ENCODE measurements around the gene CANT1. TPM values are rescaled to one million over a fixed set of nuclear protein-coding genes. Genes with fewer than 3 reads are reported as not detected.

Gene CANT1
- total RNA-seq, 1 experiment from 2014 or later, result 34.1 TPM

GRCh38 chr17:78959803-78960202 lies 49.8 kb downstream of the CANT1 start:
- CTCF ChIA-PET, result interaction anchor here (1.7 kb wide), 1 partner anchor 12 kb away, joined by 6 read pairs; no protein-coding TSS in a partner anchor
- H3K9me3 Mint-ChIP-seq, result no peaks in the 10 kb centered on the region
- POLR2A ChIA-PET, result no interaction called here
- no peaks in the 10 kb centered on the region for H3K4me1 Mint-ChIP-seq
- no peak overlapping the region for H3K27ac Mint-ChIP-seq
- no peak overlapping the region for H3K4me3 Mint-ChIP-seq
- DNase-seq (ENCODE audit: low spot score) (no peak), ATAC-seq (no peak)
- no peaks in the 10 kb centered on the region for H3K36me3 Mint-ChIP-seq
- no peaks in the 10 kb centered on the region; the same call in 1 of the 2 replicates for H3K27me3 Mint-ChIP-seq (ENCODE audit: low read depth)
- TF ChIP-seq ZNF396 (CRISPR knock-in tag; IDR thresholded peaks at IDR 0.05; ENCODE audit: borderline replicate concordance), result no peak
- TF ChIP-seq PRDM15 (CRISPR knock-in tag; IDR thresholded peaks at IDR 0.05), result no peak
- no peak for TF ChIP-seq RORB (CRISPR knock-in tag; IDR thresholded peaks at IDR 0.05)
- TF ChIP-seq ARID4B (CRISPR knock-in tag; IDR thresholded peaks at IDR 0.05; ENCODE audit: borderline replicate concordance), result no peak
- TF ChIP-seq NR2C2 (CRISPR knock-in tag; IDR thresholded peaks at IDR 0.05), result no peak
- TF ChIP-seq MYBL2 (CRISPR knock-in tag; IDR thresholded peaks at IDR 0.05), result no peak
- no peak for TF ChIP-seq ZNF138 (CRISPR knock-in tag; conservative IDR thresholded peaks at IDR 0.05)

GRCh38 chr17:78958641-78959127 lies 50.9 kb downstream of the CANT1 start:
- H3K36me3 Mint-ChIP-seq, result no peaks in the 10 kb centered on the region

GRCh38 chr17:78957128-78957527 lies 52.4 kb downstream of the CANT1 start:
- H3K4me1 Mint-ChIP-seq, result no peaks in the 10 kb centered on the region
- H3K27ac Mint-ChIP-seq, result no peak overlapping the region
- POLR2A ChIA-PET, result no interaction called here
- H3K27me3 Mint-ChIP-seq (ENCODE audit: low read depth), result no peaks in the 10 kb centered on the region; the same call in 1 of the 2 replicates
- ATAC-seq (no peak), DNase-seq (ENCODE audit: low spot score) (no peak)
- H3K4me3 Mint-ChIP-seq, result no peak overlapping the region
- no peaks in the 10 kb centered on the region for H3K36me3 Mint-ChIP-seq
- no peak for TF ChIP-seq USF2 (CRISPR knock-in tag; IDR thresholded peaks at IDR 0.05)
- TF ChIP-seq MAX (CRISPR knock-in tag; IDR thresholded peaks at IDR 0.05), result no peak
- no peak for TF ChIP-seq E2F5 (CRISPR knock-in tag; IDR thresholded peaks at IDR 0.05)
- no peak for TF ChIP-seq ZNF232 (CRISPR knock-in tag; IDR thresholded peaks at IDR 0.05)
- no peak for TF ChIP-seq CTCF (IDR thresholded peaks at IDR 0.05)
- no peak for TF ChIP-seq MLX (CRISPR knock-in tag; IDR thresholded peaks at IDR 0.05)
- TF ChIP-seq ZNF416 (CRISPR knock-in tag; IDR thresholded peaks at IDR 0.05), result no peak
- no peaks in the 10 kb centered on the region for H3K9me3 Mint-ChIP-seq
- CTCF ChIA-PET, result interaction anchor here (0.8 to 1.0 kb wide), 2 partner anchors 10 to 91 kb away, joined by 3 to 6 read pairs; no protein-coding TSS in a partner anchor

More at GRCh38 chr17:78958641-78959127, 50.9 kb downstream of the CANT1 start:
- Mint-ChIP-seq H3K4me1 (no peaks in the 10 kb centered on the region), H3K4me3 (no peak overlapping the region; the same call in 1 of the 2 replicates), H3K9me3 (no peaks in the 10 kb centered on the region), H3K27me3 (ENCODE audit: low read depth) (no peaks in the 10 kb centered on the region; the same call in 1 of the 2 replicates), H3K27ac (no peak overlapping the region; the same call in 1 of the 2 replicates)
- ATAC-seq, result no peak
- DNase-seq (ENCODE audit: low spot score), result no peak
- no peak for TF ChIP-seq HMGA2 (CRISPR knock-in tag; IDR thresholded peaks at IDR 0.05)
- TF ChIP-seq GTF2I (CRISPR knock-in tag; conservative IDR thresholded peaks at IDR 0.05), result no peak
- no peak for TF ChIP-seq USF1 (CRISPR knock-in tag; IDR thresholded peaks at IDR 0.05)
- no peak for TF ChIP-seq ETV6 (CRISPR knock-in tag; IDR thresholded peaks at IDR 0.05)
- TF ChIP-seq TP53 (CRISPR knock-in tag; IDR thresholded peaks at IDR 0.05), result no peak
- TF ChIP-seq ZNF263 (CRISPR knock-in tag; IDR thresholded peaks at IDR 0.05; ENCODE audit: low read depth), result no peak
- TF ChIP-seq RORB (CRISPR knock-in tag; IDR thresholded peaks at IDR 0.05), result no peak
- TF ChIP-seq NFE2L1 (CRISPR knock-in tag; IDR thresholded peaks at IDR 0.05), result no peak
- POLR2A ChIA-PET, result no interaction called here
- CTCF ChIA-PET, result no interaction called here
